Measurements from ENCODE around the gene IDH2. TPM values are rescaled to one million over a fixed set of nuclear protein-coding genes. Genes with fewer than 3 reads are reported as not detected.
"Not testable (repeated sequence)": the region's sequence is repeated elsewhere in the genome, so short reads cannot be mapped to it uniquely, and the experiment has no call there.

IDH2 gene
- total and polyA plus RNA-seq, 4 donors: 149 to 339 (median 298) TPM

DNA sequence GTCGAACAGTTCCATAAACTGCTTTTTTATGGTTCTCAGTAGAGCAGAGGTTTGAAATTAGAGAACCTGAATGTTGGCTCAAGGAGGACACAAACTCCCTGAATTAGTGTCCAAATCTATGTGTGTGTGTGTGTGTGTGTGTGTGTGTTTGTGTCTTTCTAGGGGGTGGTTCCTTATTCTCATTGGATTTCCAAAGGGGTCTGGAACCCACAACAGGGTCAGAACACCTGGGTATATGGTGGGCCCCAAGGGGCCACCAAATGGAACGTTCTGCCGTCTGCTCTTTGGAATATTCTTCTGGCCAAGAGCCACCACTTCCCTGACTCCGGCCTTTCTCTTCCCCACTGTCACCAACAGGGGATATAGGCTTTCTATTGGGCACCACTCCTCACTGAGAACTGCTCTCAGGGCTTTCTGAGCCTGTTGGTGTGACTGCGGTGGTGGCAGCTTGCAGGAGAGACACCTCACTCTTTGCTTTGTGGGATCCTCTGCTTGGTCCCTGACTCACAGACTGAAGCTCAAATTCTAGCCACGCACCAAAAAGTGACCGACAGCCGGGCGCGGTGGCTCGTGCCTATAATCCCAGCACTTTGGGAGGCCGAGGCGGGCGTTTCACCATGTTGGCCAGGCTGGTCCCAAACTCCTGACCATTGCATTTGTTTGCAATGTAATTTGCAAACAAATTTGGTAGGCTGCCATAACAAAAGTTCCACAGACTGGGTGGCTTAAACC, 47.5 kb upstream of the IDH2 start:
- H3K4me3 ChIP-seq (ENCODE audit: low read depth in 1 of 3, low read length in 3 of 3): no peak overlapping the region
- no peaks in the 10 kb centered on the region for H3K27me3 ChIP-seq (ENCODE audit: control insufficient read depth in 4 of 4, insufficient read depth in 4 of 4, low read length in 3 of 4)

DNA sequence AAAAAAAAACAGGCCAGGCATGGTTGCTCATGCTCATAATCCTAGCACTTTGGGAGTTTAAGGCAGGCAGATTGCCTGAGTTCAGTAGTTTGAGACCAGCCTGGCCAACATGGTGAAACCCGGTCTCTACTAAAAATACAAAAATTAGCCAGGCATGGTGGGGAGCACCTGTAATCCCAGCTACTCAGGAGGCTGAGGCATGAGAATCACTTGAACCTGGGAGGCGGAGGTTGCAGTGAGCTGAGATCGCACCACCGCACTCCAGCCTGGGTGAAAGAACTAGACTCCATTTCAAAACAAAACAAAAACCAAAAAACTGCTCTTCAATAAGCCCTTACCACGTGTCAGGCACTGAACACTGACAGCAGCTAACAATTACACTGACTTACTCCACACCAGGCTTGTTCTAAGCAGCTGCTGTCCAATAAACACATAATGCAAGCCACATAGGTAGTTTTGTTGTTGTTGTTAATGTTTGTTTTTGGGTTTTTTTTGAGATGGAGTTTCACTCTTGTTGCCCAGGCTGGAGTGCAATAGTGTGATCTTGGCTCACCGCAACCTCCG, 44.0 kb upstream of the IDH2 start:
- not testable (repeated sequence) for H3K36me3 ChIP-seq (ENCODE audit: control insufficient read depth in 4 of 4, insufficient read depth in 3 of 4, low read depth in 1 of 4, low read length in 3 of 4); DNase-seq (ENCODE audit: low spot score); H3K4me3 ChIP-seq (ENCODE audit: low read depth in 1 of 3, low read length in 3 of 3); H3K27me3 ChIP-seq (ENCODE audit: control insufficient read depth in 4 of 4, insufficient read depth in 4 of 4, low read length in 3 of 4); H3K9ac ChIP-seq (ENCODE audit: low read depth in 1 of 2, low read length in 2 of 2); H3K9me3 ChIP-seq (ENCODE audit: control insufficient read depth in 4 of 4, low read length in 3 of 4)
- H3K4me1 ChIP-seq (ENCODE audit: control insufficient read depth in 4 of 4, insufficient read depth in 4 of 4, low read length in 3 of 4): peaks cover 0 to 36% (median 21%) of the 10 kb centered on the region in 4 donors
- 90% methylated on average over 7 of the region's 7 CpGs for WGBS
- peak overlapping the region; percentile 57 to 92 for H3K27ac ChIP-seq (ENCODE audit: low read depth in 1 of 2, low read length in 2 of 2)

More for the DNA sequence above, 47.5 kb upstream of the IDH2 start:
- 71% methylated on average over 14 of the region's 14 CpGs for WGBS
- DNase-seq (ENCODE audit: low spot score): no peak
- Histone ChIP-seq H3K9ac (ENCODE audit: low read depth in 1 of 2, low read length in 2 of 2) (peak overlapping the region; percentile 33 to 42), H3K27ac (ENCODE audit: low read depth in 1 of 2, low read length in 2 of 2) (peak overlapping the region; percentile 90 to 100), H3K4me1 (ENCODE audit: control insufficient read depth in 4 of 4, insufficient read depth in 4 of 4, low read length in 3 of 4) (peaks cover 0 to 50% (median 20%) of the 10 kb centered on the region in 4 donors), H3K36me3 (ENCODE audit: control insufficient read depth in 4 of 4, insufficient read depth in 3 of 4, low read depth in 1 of 4, low read length in 3 of 4) (no peaks in the 10 kb centered on the region), H3K9me3 (ENCODE audit: control insufficient read depth in 4 of 4, low read length in 3 of 4) (no peaks in the 10 kb centered on the region)
- TF ChIP-seq HNF4G (IDR thresholded peaks at IDR 0.05): no peak

DNA sequence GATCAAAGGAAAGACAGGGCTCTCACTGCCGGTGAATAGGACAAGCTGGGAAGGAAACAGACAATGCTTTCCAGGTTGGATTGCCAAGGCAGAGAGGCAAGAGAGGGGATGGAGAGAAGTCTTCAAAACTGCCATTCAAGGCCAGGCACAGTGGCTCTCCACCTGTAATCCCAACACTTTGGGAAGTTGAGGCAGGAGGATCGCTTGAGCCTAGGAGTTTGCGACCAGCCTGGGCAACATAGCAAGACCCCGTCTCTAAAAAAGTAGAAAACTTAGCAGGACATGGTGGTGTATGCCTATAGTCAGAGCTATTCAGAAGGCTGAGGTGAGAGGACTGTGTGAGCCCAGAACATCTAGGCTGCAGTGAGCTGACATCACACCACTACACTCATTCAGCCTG, 43.5 kb upstream of the IDH2 start:
- H3K9me3 ChIP-seq (ENCODE audit: control insufficient read depth in 4 of 4, low read length in 3 of 4): no peaks in the 10 kb centered on the region
- no peak overlapping the region for H3K4me3 ChIP-seq (ENCODE audit: low read depth in 1 of 3, low read length in 3 of 3)
- H3K9ac ChIP-seq (ENCODE audit: low read depth in 1 of 2, low read length in 2 of 2): no peak overlapping the region
- no peaks in the 10 kb centered on the region for H3K27me3 ChIP-seq (ENCODE audit: control insufficient read depth in 4 of 4, insufficient read depth in 4 of 4, low read length in 3 of 4)
- TF ChIP-seq HNF4A (conservative IDR thresholded peaks at IDR 0.05): no peak
- TF ChIP-seq SP1 (IDR thresholded peaks at IDR 0.05): no peak
- TF ChIP-seq HNF4G (IDR thresholded peaks at IDR 0.05): no peak
- TF ChIP-seq RAD21 (IDR thresholded peaks at IDR 0.05): no peak
- no peak for DNase-seq (ENCODE audit: low spot score)
- H3K27ac ChIP-seq (ENCODE audit: low read depth in 1 of 2, low read length in 2 of 2): peak overlapping the region; percentile 57 to 92
- no peaks in the 10 kb centered on the region for H3K36me3 ChIP-seq (ENCODE audit: control insufficient read depth in 4 of 4, insufficient read depth in 3 of 4, low read depth in 1 of 4, low read length in 3 of 4)
- 85% methylated on average over 4 of the region's 4 CpGs for WGBS
- H3K4me1 ChIP-seq (ENCODE audit: control insufficient read depth in 4 of 4, insufficient read depth in 4 of 4, low read length in 3 of 4): peaks cover 0 to 36% (median 21%) of the 10 kb centered on the region in 4 donors

DNA sequence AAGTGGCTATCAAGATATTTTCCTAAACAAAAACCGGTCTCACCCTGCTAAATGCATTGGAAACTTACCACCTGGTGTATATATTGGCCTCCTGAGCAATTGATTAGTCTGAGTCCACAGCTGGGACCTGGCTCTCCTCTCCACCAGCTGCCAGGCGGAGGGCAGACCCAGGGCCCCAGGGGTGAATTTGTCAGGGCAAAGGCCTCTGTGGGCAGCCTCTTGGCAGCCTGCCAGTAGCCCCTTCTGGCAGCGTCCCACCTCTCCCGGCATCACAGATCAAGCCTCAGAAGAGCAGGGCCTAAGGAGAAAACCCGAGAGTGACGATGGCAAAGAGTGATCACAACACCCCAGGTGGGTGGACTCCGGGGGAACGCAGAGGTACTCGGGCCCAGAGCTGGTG, 43.0 kb upstream of the IDH2 start:
- WGBS: 62% methylated on average over 9 of the region's 9 CpGs
- no peaks in the 10 kb centered on the region for H3K27me3 ChIP-seq (ENCODE audit: control insufficient read depth in 4 of 4, insufficient read depth in 4 of 4, low read length in 3 of 4)
- DNase-seq (ENCODE audit: low spot score): no peak
- no peaks in the 10 kb centered on the region for H3K36me3 ChIP-seq (ENCODE audit: control insufficient read depth in 4 of 4, insufficient read depth in 3 of 4, low read depth in 1 of 4, low read length in 3 of 4)
- H3K9me3 ChIP-seq (ENCODE audit: control insufficient read depth in 4 of 4, low read length in 3 of 4): no peaks in the 10 kb centered on the region
- peaks cover 0 to 34% (median 19%) of the 10 kb centered on the region in 4 donors for H3K4me1 ChIP-seq (ENCODE audit: control insufficient read depth in 4 of 4, insufficient read depth in 4 of 4, low read length in 3 of 4)
- H3K9ac ChIP-seq (ENCODE audit: low read depth in 1 of 2, low read length in 2 of 2): peak overlapping the region; percentile 13 to 27
- TF ChIP-seq RXRA (IDR thresholded peaks at IDR 0.05): peak in 1 of 2 donors; percentile 29
- no peak for TF ChIP-seq FOXA1 (IDR thresholded peaks at IDR 0.05)
- TF ChIP-seq HNF4A (conservative IDR thresholded peaks at IDR 0.05): peak; percentile 32 to 56
- no peak overlapping the region for H3K4me3 ChIP-seq (ENCODE audit: low read depth in 1 of 3, low read length in 3 of 3)
- H3K27ac ChIP-seq (ENCODE audit: low read depth in 1 of 2, low read length in 2 of 2): peak overlapping the region; percentile 57 to 92

DNA sequence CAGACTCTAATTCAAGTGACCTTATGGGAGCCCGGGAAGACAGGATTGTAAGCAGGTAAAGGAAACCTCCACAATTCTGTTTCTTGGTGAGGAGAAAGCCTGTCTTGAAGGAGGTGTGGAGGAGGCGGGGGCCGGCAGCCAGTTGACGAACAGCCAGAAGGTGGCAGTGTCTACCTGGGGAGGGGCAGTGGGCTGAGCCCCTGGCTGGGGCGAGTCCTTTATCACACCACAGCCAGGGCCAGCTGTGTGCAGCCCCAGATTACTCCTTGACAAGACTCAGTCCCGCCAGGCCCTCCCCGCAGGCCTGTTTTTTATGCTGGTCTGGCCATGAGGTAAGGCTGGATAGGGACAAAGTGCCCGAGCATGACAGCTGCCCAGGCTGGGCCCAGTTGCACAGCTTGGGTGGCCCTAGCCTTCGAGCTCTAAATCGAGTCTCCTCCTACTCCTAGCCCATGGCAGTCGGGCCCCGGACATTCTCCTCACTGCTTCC, 40.9 kb upstream of the IDH2 start:
- WGBS: 22% methylated on average over 12 of the region's 12 CpGs
- Histone ChIP-seq H3K4me3 (ENCODE audit: low read depth in 1 of 3, low read length in 3 of 3) (no peak overlapping the region), H3K36me3 (ENCODE audit: control insufficient read depth in 4 of 4, insufficient read depth in 3 of 4, low read depth in 1 of 4, low read length in 3 of 4) (no peaks in the 10 kb centered on the region), H3K27me3 (ENCODE audit: control insufficient read depth in 4 of 4, insufficient read depth in 4 of 4, low read length in 3 of 4) (no peaks in the 10 kb centered on the region), H3K9ac (ENCODE audit: low read depth in 1 of 2, low read length in 2 of 2) (peak overlapping the region; percentile 56 to 58), H3K4me1 (ENCODE audit: control insufficient read depth in 4 of 4, insufficient read depth in 4 of 4, low read length in 3 of 4) (peaks cover 9 to 32% (median 19%) of the 10 kb centered on the region in 4 donors), H3K27ac (ENCODE audit: low read depth in 1 of 2, low read length in 2 of 2) (peak overlapping the region; percentile 74 to 92), H3K9me3 (ENCODE audit: control insufficient read depth in 4 of 4, low read length in 3 of 4) (no peaks in the 10 kb centered on the region)
- TF ChIP-seq RAD21 (IDR thresholded peaks at IDR 0.05): peak; percentile 88 to 89
- TF ChIP-seq HNF4A (conservative IDR thresholded peaks at IDR 0.05): peak in 1 of 2 donors; percentile 8
- TF ChIP-seq, protein P1, sequence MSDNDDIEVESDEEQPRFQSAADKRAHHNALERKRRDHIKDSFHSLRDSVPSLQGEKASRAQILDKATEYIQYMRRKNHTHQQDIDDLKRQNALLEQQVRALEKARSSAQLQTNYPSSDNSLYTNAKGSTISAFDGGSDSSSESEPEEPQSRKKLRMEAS (IDR thresholded peaks at IDR 0.05): no peak
- no peak for TF ChIP-seq EGR1 (IDR thresholded peaks at IDR 0.05; ENCODE audit: low read depth in 2 of 2)
- TF ChIP-seq RXRA (IDR thresholded peaks at IDR 0.05): peak; percentile 10 to 19
- TF ChIP-seq, protein P2, sequence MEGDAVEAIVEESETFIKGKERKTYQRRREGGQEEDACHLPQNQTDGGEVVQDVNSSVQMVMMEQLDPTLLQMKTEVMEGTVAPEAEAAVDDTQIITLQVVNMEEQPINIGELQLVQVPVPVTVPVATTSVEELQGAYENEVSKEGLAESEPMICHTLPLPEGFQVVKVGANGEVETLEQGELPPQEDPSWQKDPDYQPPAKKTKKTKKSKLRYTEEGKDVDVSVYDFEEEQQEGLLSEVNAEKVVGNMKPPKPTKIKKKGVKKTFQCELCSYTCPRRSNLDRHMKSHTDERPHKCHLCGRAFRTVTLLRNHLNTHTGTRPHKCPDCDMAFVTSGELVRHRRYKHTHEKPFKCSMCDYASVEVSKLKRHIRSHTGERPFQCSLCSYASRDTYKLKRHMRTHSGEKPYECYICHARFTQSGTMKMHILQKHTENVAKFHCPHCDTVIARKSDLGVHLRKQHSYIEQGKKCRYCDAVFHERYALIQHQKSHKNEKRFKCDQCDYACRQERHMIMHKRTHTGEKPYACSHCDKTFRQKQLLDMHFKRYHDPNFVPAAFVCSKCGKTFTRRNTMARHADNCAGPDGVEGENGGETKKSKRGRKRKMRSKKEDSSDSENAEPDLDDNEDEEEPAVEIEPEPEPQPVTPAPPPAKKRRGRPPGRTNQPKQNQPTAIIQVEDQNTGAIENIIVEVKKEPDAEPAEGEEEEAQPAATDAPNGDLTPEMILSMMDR (IDR thresholded peaks at IDR 0.05; ENCODE audit: low read depth, low read length, missing input control): peak; percentile 68
- no peak for TF ChIP-seq HNF4G (IDR thresholded peaks at IDR 0.05)
- DNase-seq (ENCODE audit: low spot score): peak; percentile 91

Measured in liver (tissue), 9 donors.